ENCODE results near the gene ZNF883. TPM values are rescaled to one million over a fixed set of nuclear protein-coding genes. Genes with fewer than 3 reads are reported as not detected.

Gene ZNF883
- total RNA-seq, 1 donor from 2014 or later: 11.2 TPM

DNA sequence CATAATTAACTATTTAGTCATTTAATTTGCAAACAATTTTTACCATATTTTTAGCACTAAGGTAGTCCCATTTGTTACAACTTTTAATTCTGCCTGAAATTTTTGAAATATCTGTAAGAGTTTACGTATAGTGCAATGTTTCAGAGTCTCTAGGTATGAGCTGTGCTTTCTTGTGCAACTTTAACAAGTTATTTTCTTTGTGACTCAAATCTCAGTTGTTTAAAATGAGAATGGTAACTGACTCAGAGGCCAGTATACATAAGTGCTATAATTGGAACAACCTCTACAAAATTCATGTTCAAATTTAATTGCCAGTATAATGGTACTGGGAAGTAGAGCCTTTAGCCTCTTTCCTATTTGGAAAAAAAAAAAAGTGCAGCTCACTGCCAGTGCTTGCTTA lies 14.2 kb upstream of the ZNF883 start:
- H3K27me3 Mint-ChIP-seq (ENCODE audit: low read depth): no peaks in the 10 kb centered on the region
- no peaks in the 10 kb centered on the region for H3K4me1 Mint-ChIP-seq

DNA sequence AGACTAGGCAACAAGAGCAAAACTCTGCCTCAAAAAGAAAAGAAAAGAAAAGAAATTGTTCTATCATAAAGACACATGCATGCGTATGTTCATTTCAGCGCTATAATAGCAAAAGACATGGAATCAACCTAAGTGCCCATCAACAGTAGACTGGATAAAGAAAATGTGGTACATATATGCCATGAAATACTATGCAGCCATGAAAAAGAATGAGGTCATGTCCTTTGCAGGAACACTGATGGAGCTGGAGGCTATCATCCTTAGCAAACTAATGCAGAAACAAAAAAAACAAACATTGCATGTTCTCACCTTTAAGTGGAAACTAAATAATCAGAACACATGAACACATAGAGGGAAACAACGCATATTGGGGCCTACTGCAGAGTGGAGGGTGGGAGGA lies 6.3 kb upstream of the ZNF883 start:
- TF ChIP-seq, protein P1, sequence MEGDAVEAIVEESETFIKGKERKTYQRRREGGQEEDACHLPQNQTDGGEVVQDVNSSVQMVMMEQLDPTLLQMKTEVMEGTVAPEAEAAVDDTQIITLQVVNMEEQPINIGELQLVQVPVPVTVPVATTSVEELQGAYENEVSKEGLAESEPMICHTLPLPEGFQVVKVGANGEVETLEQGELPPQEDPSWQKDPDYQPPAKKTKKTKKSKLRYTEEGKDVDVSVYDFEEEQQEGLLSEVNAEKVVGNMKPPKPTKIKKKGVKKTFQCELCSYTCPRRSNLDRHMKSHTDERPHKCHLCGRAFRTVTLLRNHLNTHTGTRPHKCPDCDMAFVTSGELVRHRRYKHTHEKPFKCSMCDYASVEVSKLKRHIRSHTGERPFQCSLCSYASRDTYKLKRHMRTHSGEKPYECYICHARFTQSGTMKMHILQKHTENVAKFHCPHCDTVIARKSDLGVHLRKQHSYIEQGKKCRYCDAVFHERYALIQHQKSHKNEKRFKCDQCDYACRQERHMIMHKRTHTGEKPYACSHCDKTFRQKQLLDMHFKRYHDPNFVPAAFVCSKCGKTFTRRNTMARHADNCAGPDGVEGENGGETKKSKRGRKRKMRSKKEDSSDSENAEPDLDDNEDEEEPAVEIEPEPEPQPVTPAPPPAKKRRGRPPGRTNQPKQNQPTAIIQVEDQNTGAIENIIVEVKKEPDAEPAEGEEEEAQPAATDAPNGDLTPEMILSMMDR (IDR thresholded peaks at IDR 0.05; ENCODE audit: unreplicated experiment): no peak
- H3K27ac Mint-ChIP-seq: no peak overlapping the region
- H3K4me3 Mint-ChIP-seq: no peak overlapping the region
- H3K9me3 Mint-ChIP-seq: peaks cover 70% of the 10 kb centered on the region
- no peaks in the 10 kb centered on the region for H3K27me3 Mint-ChIP-seq (ENCODE audit: low read depth)
- H3K4me1 Mint-ChIP-seq: no peaks in the 10 kb centered on the region
- no peak for DNase-seq (ENCODE audit: low spot score in 2 of 2, unreplicated experiment in 2 of 2)
- H3K36me3 Mint-ChIP-seq: peaks cover 4% of the 10 kb centered on the region

More for the DNA sequence above, 14.2 kb upstream of the ZNF883 start:
- TF ChIP-seq, protein P1 (IDR thresholded peaks at IDR 0.05; ENCODE audit: unreplicated experiment): no peak
- Mint-ChIP-seq H3K27ac (no peak overlapping the region), H3K36me3 (peaks cover 2% of the 10 kb centered on the region), H3K9me3 (peaks cover 60% of the 10 kb centered on the region), H3K4me3 (no peak overlapping the region)
- DNase-seq (ENCODE audit: low spot score in 2 of 2, unreplicated experiment in 2 of 2): no peak

DNA sequence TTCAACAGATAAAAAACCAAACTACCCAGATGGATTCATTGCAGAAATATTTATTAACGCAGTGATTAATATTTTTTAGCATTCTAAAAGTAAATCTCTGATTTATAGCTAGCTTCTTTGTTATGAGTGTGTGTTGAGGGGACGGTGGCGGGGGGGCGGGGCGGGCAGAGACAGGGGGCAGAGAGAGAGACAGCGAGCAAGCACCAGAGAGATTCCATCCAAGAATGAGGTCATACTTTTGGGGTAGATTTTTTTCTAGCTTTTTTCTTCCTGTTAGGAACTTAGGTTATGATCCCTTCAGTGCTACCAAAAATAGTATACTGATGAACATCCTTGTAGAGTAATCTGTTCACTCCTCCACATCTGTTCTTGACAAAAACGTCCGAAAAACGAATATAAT lies 500 bp upstream of the ZNF883 start:
- TF ChIP-seq, protein P1 (IDR thresholded peaks at IDR 0.05; ENCODE audit: unreplicated experiment): no peak
- H3K9me3 Mint-ChIP-seq: peaks cover 56% of the 10 kb centered on the region
- peak overlapping the region; percentile 85 for H3K4me3 Mint-ChIP-seq
- peaks cover 22% of the 10 kb centered on the region for H3K36me3 Mint-ChIP-seq
- H3K27ac Mint-ChIP-seq: no peak overlapping the region
- H3K27me3 Mint-ChIP-seq (ENCODE audit: low read depth): no peaks in the 10 kb centered on the region
- peaks cover 11% of the 10 kb centered on the region for H3K4me1 Mint-ChIP-seq
- DNase-seq (ENCODE audit: low spot score in 2 of 2, unreplicated experiment in 2 of 2): no peak

- Mint-ChIP-seq H3K4me1 (no peaks in the 10 kb centered on the region), H3K9me3 (peaks cover 81% of the 10 kb centered on the region), H3K27me3 (ENCODE audit: low read depth) (no peaks in the 10 kb centered on the region), H3K36me3 (peaks cover 70% of the 10 kb centered on the region), H3K27ac (no peak overlapping the region), H3K4me3 (no peak overlapping the region)
- no peak for DNase-seq (ENCODE audit: low spot score in 2 of 2, unreplicated experiment in 2 of 2)
- TF ChIP-seq, protein P1 (IDR thresholded peaks at IDR 0.05; ENCODE audit: unreplicated experiment): no peak
Observed at GRCh38 chr9:113005777-113006176, 6.2 kb downstream of the ZNF883 start.

- no peak overlapping the region for H3K4me3 Mint-ChIP-seq
- peaks cover 62% of the 10 kb centered on the region for H3K36me3 Mint-ChIP-seq
- no peak for DNase-seq (ENCODE audit: low spot score in 2 of 2, unreplicated experiment in 2 of 2)
- TF ChIP-seq, protein P1 (IDR thresholded peaks at IDR 0.05; ENCODE audit: unreplicated experiment): no peak
- no peaks in the 10 kb centered on the region for H3K27me3 Mint-ChIP-seq (ENCODE audit: low read depth)
- H3K4me1 Mint-ChIP-seq: no peaks in the 10 kb centered on the region
- H3K27ac Mint-ChIP-seq: no peak overlapping the region
- peaks cover 69% of the 10 kb centered on the region for H3K9me3 Mint-ChIP-seq
Observed at GRCh38 chr9:112997236-112997941, 14.6 kb downstream of the ZNF883 start.
